Pancreas (tissue), 10 donors: ENCODE results near the gene ADGRA1. TPM values are rescaled to one million over a fixed set of nuclear protein-coding genes. Genes with fewer than 3 reads are reported as not detected.

ENCODE experiments used
- ATAC-seq, 4 donors: fragments of 200-7000 bp; cut with Tn5 transposase; one replicate each; pipeline versions ENCODE4 v1.8.0 to v1.9.1; 2020; ENCODE audit warnings: mild to moderate bottlenecking in 4 of 4, moderate library complexity in 4 of 4
- DNase-seq, 6 donors: peaks; one replicate each; pipeline ENCODE4 v3.0.0-alpha.2; 2020
- FAIRE-seq: peaks from 2 replicates; lab custom pipeline; 2012; peaks lifted over from hg19 to GRCh38; lab: Jason Lieb, UNC
- H3K27ac ChIP-seq, 4 donors: fragments of 200-600 bp; sonication (generic); 1 replicate in 3 of 4; 2 replicates in 1 of 4; pipeline versions ENCODE4 v1.5.0 to v1.8.0; 2020
- H3K27me3 ChIP-seq, 4 donors: fragments of 200-600 bp; one replicate each; pipeline ENCODE4 v1.8.0; 2021
- H3K36me3 ChIP-seq, 3 donors: fragments of 200-600 bp; sonication (generic) in 1 of 3; one replicate each; pipeline versions ENCODE4 v1.5.0 to v1.8.0; 2020 to 2021
- H3K4me1 ChIP-seq, 3 donors: fragments of 200-600 bp; one replicate each; pipeline ENCODE4 v1.8.0; 2021
- H3K4me3 ChIP-seq, 4 donors: fragments of 200-600 bp; sonication (generic) in 2 of 4; one replicate each; pipeline versions ENCODE4 v1.5.0 to v1.8.0; 2020 to 2021
- H3K9me3 ChIP-seq, 4 donors: fragments of 200-600 bp; one replicate each; pipeline ENCODE4 v1.8.0; 2021
- WGBS, 2 donors: extraction: QIAGEN DNeasy Blood & Tissue Kit; methylation state at CpG; one replicate each; pipeline ENCODE4 v1.1.7; 2013; 5-methylcytosine and 5-hydroxymethylcytosine counted together
- intact Hi-C, 3 donors: fragments of 100-400 bp; cut with DNase I; formaldehyde crosslinking; loops; one replicate each; pipeline versions ENCODE4 v1.11.1 to v1.14.2; 2022
- polyA plus RNA-seq, 2 donors: library from polyadenylated mRNA; stranded (reverse); fragments of 200-250 nt; gene quantifications; one replicate each; pipeline ENCODE4 v1.2.3, GENCODE V29; 2013
- total RNA-seq, 6 donors: library from RNA; stranded (reverse); fragmentation: NEBNext Ultra II Directional in 4 of 6; extraction: Animal tissue kit (Norgen Biotek cat#: 25700) in 4 of 6; gene quantifications; one replicate each; pipeline versions ENCODE4 v1.2.1 to v1.2.4, GENCODE V29; 2021 to 2023
- TF ChIP-seq, protein P1 (sequence below), 4 donors: fragments of 200-600 bp; sonication (generic) in 3 of 4; IDR thresholded peaks; one replicate each; pipeline versions ENCODE4 v1.5.0 to v1.8.0; 2021; ENCODE audit warnings: antibody characterized with exemption in 4 of 4
- donor health status: healthy with polysubstance abuse.
- donor health status: DM: no; HTN: no; CAD: no; lungs with moderate emphysema.
- donor health status: DM: no; HTN: no; CAD: no.
- donor health status: control.
- donor health status: control.
- donor health status: Bipolar disorder and iron deficiency.
- donor health status: DM: yes; HTN: yes; CAD: no.
- donor health status: DM: no; HTN: no; CAD: no.
- donor health status: DM: no; HTN: no; CAD: no.
- donor health status: DM: yes; HTN: yes; CAD: no.

Gene ADGRA1
- total and polyA plus RNA-seq, 8 donors, result 0.03 to 0.85 (median 0.12) TPM; not detected in 1

GRCh38 chr10:133141958-133142340 lies 54.2 kb downstream of the ADGRA1 start:
- FAIRE-seq (no peak), DNase-seq (no peak)
- intact Hi-C loops, result no loop called here

GRCh38 chr10:133142523-133143199 lies 54.9 kb downstream of the ADGRA1 start:
- Histone ChIP-seq H3K4me1 (no peaks in the 10 kb centered on the region), H3K27ac (no peak overlapping the region), H3K27me3 (peaks cover 0 to 11% (median 3%) of the 10 kb centered on the region in 4 donors), H3K36me3 (no peaks in the 10 kb centered on the region), H3K9me3 (no peaks in the 10 kb centered on the region), H3K4me3 (no peak overlapping the region)
- intact Hi-C loops, result no loop called here
- no peak for ATAC-seq
- WGBS, 2 donors, result 56 to 67% methylated on average over 24 of the region's 24 CpGs
- no peak for FAIRE-seq
- no peak for DNase-seq
- TF ChIP-seq, protein P1, sequence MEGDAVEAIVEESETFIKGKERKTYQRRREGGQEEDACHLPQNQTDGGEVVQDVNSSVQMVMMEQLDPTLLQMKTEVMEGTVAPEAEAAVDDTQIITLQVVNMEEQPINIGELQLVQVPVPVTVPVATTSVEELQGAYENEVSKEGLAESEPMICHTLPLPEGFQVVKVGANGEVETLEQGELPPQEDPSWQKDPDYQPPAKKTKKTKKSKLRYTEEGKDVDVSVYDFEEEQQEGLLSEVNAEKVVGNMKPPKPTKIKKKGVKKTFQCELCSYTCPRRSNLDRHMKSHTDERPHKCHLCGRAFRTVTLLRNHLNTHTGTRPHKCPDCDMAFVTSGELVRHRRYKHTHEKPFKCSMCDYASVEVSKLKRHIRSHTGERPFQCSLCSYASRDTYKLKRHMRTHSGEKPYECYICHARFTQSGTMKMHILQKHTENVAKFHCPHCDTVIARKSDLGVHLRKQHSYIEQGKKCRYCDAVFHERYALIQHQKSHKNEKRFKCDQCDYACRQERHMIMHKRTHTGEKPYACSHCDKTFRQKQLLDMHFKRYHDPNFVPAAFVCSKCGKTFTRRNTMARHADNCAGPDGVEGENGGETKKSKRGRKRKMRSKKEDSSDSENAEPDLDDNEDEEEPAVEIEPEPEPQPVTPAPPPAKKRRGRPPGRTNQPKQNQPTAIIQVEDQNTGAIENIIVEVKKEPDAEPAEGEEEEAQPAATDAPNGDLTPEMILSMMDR (IDR thresholded peaks at IDR 0.05), result no peak

More at GRCh38 chr10:133141958-133142340, 54.2 kb downstream of the ADGRA1 start:
- Histone ChIP-seq H3K9me3 (no peaks in the 10 kb centered on the region), H3K27ac (no peak overlapping the region), H3K4me1 (no peaks in the 10 kb centered on the region), H3K4me3 (no peak overlapping the region), H3K27me3 (peaks cover 0 to 11% (median 3%) of the 10 kb centered on the region in 4 donors), H3K36me3 (no peaks in the 10 kb centered on the region)
- no peak for ATAC-seq
- 66 to 75% methylated on average over 22 to 27 of the region's 27 CpGs for WGBS, 2 donors
- TF ChIP-seq, protein P1 (IDR thresholded peaks at IDR 0.05), result no peak

- no peak overlapping the region for H3K27ac ChIP-seq
- TF ChIP-seq, protein P1 (IDR thresholded peaks at IDR 0.05), result no peak
- FAIRE-seq (no peak), DNase-seq (no peak), ATAC-seq (no peak)
- H3K27me3 ChIP-seq, result peaks cover 0 to 16% (median 3%) of the 10 kb centered on the region in 4 donors
- intact Hi-C loops, result no loop called here
- 25 to 29% methylated on average over 10 of the region's 10 CpGs for WGBS, 2 donors
- H3K9me3 ChIP-seq, result no peaks in the 10 kb centered on the region
- no peaks in the 10 kb centered on the region for H3K4me1 ChIP-seq
- H3K4me3 ChIP-seq, result no peak overlapping the region
- no peaks in the 10 kb centered on the region for H3K36me3 ChIP-seq
Measured at GRCh38 chr10:133143200-133143533, 55.4 kb downstream of the ADGRA1 start.

DNA sequence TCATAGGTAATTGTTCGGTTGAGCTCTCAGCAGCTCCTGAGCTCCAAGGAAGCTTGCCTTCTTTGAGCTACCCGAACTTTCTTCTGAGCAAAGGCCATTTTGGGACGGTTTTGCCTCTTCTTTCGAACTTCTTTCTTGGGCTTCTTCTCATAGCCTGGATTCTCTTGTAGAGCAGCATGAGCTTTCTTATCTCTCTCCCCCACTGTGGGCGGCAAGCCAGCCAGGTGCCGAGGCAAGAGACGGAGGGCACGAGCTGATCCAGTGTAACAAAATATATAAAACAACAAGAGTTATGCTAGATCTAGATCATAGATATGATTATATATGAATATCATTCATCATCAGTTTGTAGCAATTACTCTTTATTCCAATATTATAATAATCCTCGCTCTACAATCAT lies 55.8 kb downstream of the ADGRA1 start:
- Histone ChIP-seq H3K27ac (no peak overlapping the region), H3K4me3 (no peak overlapping the region), H3K36me3 (no peaks in the 10 kb centered on the region), H3K9me3 (no peaks in the 10 kb centered on the region), H3K27me3 (peaks cover 0 to 19% (median 3%) of the 10 kb centered on the region in 4 donors), H3K4me1 (no peaks in the 10 kb centered on the region)
- FAIRE-seq (no peak), ATAC-seq (no peak), DNase-seq (peak in 1 of 6 donors; percentile 41)
- intact Hi-C loops, result no loop called here
- TF ChIP-seq, protein P1 (IDR thresholded peaks at IDR 0.05), result no peak
- 31 to 34% methylated on average over 9 of the region's 9 CpGs for WGBS, 2 donors

GRCh38 chr10:133144771-133145170 lies 57.0 kb downstream of the ADGRA1 start:
- no peaks in the 10 kb centered on the region for H3K9me3 ChIP-seq
- H3K27me3 ChIP-seq, result peaks cover 0 to 19% (median 3%) of the 10 kb centered on the region in 4 donors
- DNase-seq (no peak), FAIRE-seq (no peak), ATAC-seq (no peak)
- intact Hi-C loops, result no loop called here
- no peaks in the 10 kb centered on the region for H3K36me3 ChIP-seq
- TF ChIP-seq, protein P1 (IDR thresholded peaks at IDR 0.05), result no peak
- H3K27ac ChIP-seq, result no peak overlapping the region
- WGBS, 2 donors, result 55 to 72% methylated on average over 7 of the region's 7 CpGs
- no peaks in the 10 kb centered on the region for H3K4me1 ChIP-seq
- H3K4me3 ChIP-seq, result no peak overlapping the region
